22Rv1 (cell line): Measurements from ENCODE around the gene PRDM16.

ENCODE experiments used
- CTCF ChIP-seq: fragments of 450-650 bp; IDR thresholded peaks from 2 replicates; pipeline ENCODE4 v1.5.1; 2017; ENCODE audit warnings: mild to moderate bottlenecking
- ZFX ChIP-seq: fragments of 450-650 bp; IDR thresholded peaks from 2 replicates; pipeline ENCODE4 v1.6.1; 2017; ENCODE audit warnings: antibody characterized with exemption, borderline replicate concordance

GRCh38 chr1:3277011-3277471, 208.0 kb downstream of the PRDM16 start:
- TF ChIP-seq CTCF, result no peak
- no peak for TF ChIP-seq ZFX
